Neural cell (in vitro differentiated cells): ENCODE results near the gene PDIA3. TPM values are rescaled to one million over a fixed set of nuclear protein-coding genes. Genes with fewer than 3 reads are reported as not detected.

Source experiments
- H2AFZ ChIP-seq: fragments of 200-600, 300-800 bp; sonication (generic), shearing (Covaris generic); 2 replicates; pipeline ENCODE4 v1.6.0; 2014; ENCODE audit warnings: low read depth, mild to moderate bottlenecking, antibody characterized with exemption, low read length, moderate library complexity
- H3F3A ChIP-seq: fragments of 200-600 bp; shearing (Covaris generic); 2 replicates; pipeline ENCODE4 v1.6.1; 2016; ENCODE audit warnings: mild to moderate bottlenecking, moderate library complexity, mixed read lengths, antibody characterized with exemption, low read length; ENCODE audit not compliant: insufficient read depth, poor library complexity, severe bottlenecking
- H3K27ac ChIP-seq: fragments of 200-600, 300-800 bp; sonication (generic), shearing (Covaris generic); 2 replicates; pipeline ENCODE4 v1.5.1; 2014; ENCODE audit warnings: mild to moderate bottlenecking, low read length, moderate library complexity
- H3K27me3 ChIP-seq: fragments of 300-800, 200-600 bp; sonication (generic), shearing (Covaris generic); 2 replicates; pipeline ENCODE4 v1.6.0; 2014; ENCODE audit warnings: mild to moderate bottlenecking, low read depth, low read length, moderate library complexity; ENCODE audit not compliant: insufficient read depth
- H3K36me3 ChIP-seq: fragments of 300-800, 200-600 bp; sonication (generic), shearing (Covaris generic); 2 replicates; pipeline ENCODE4 v1.5.1; 2014; ENCODE audit warnings: mild to moderate bottlenecking, antibody characterized with exemption, low read length, moderate library complexity; ENCODE audit not compliant: insufficient read depth
- H3K4me2 ChIP-seq: fragments of 300-800, 200-600 bp; sonication (generic), shearing (Covaris generic); 2 replicates; pipeline ENCODE4 v1.6.0; 2014; ENCODE audit warnings: mild to moderate bottlenecking, low read length
- H3K4me3 ChIP-seq: fragments of 300-800, 200-600 bp; sonication (generic), shearing (Covaris generic); 2 replicates; pipeline ENCODE4 v1.5.1; 2014; ENCODE audit warnings: mild to moderate bottlenecking, low read length, moderate library complexity
- H3K79me2 ChIP-seq: fragments of 200-600 bp; shearing (Covaris generic); replicated peaks from 2 replicates; pipeline ENCODE4 v1.6.0; 2014; ENCODE audit warnings: mild to moderate bottlenecking, low read length, moderate library complexity; ENCODE audit not compliant: insufficient read depth
- H3K9ac ChIP-seq: fragments of 300-800, 200-600 bp; sonication (generic), shearing (Covaris generic); 2 replicates; pipeline ENCODE4 v1.6.1; 2016; ENCODE audit warnings: mild to moderate bottlenecking, low read length, mixed read lengths
- H3K9me2 ChIP-seq: fragments of 200-600 bp; shearing (Covaris generic); 2 replicates; pipeline ENCODE4 v1.6.1; 2016; ENCODE audit warnings: mild to moderate bottlenecking, low read length, mixed read lengths; ENCODE audit not compliant: insufficient read depth
- H3K9me3 ChIP-seq: fragments of 200-600, 300-800 bp; sonication (generic), shearing (Covaris generic); 2 replicates; pipeline ENCODE4 v1.6.1; 2016; ENCODE audit warnings: mild to moderate bottlenecking, mixed run types, low read length, moderate library complexity, mixed read lengths
- H4K20me1 ChIP-seq: fragments of 200-600 bp; shearing (Covaris generic); 2 replicates; pipeline ENCODE4 v1.6.1; 2016; ENCODE audit warnings: mild to moderate bottlenecking, mixed run types; ENCODE audit not compliant: insufficient read depth
- EP300 ChIP-seq: fragments of 450-650 bp; conservative IDR thresholded peaks from 2 replicates; pipeline ENCODE4 v1.6.1; 2014; ENCODE audit warnings: antibody characterized with exemption, mild to moderate bottlenecking, moderate library complexity; ENCODE audit not compliant: poor library complexity, severe bottlenecking
- EZH2 ChIP-seq: fragments of 200-600, 300-800 bp; shearing (Covaris generic), sonication (generic); IDR thresholded peaks from 2 replicates; pipeline ENCODE4 v1.6.1; 2014; ENCODE audit warnings: antibody characterized with exemption, low read length, borderline replicate concordance, mild to moderate bottlenecking; ENCODE audit not compliant: insufficient read depth, poor library complexity, severe bottlenecking
- MXI1 ChIP-seq: fragments of 450-650 bp; conservative IDR thresholded peaks from 2 replicates; pipeline ENCODE4 v1.6.1; 2014; ENCODE audit warnings: antibody characterized with exemption, mild to moderate bottlenecking; ENCODE audit not compliant: poor library complexity, severe bottlenecking
- POLR2AphosphoS5 ChIP-seq: IDR thresholded peaks from 2 replicates; pipeline ENCODE4 v1.6.1; 2012
- RAD21 ChIP-seq: fragments of 450-650 bp; conservative IDR thresholded peaks from 2 replicates; pipeline ENCODE4 v1.6.1; 2014; ENCODE audit warnings: antibody characterized with exemption, mild to moderate bottlenecking, moderate library complexity
- SMC3 ChIP-seq: fragments of 450-650 bp; conservative IDR thresholded peaks from 2 replicates; pipeline ENCODE4 v1.6.1; 2014; ENCODE audit warnings: antibody characterized with exemption, mild to moderate bottlenecking, moderate library complexity; ENCODE audit not compliant: poor library complexity
- TAF1 ChIP-seq: IDR thresholded peaks from 2 replicates; pipeline ENCODE4 v1.6.1; 2012; ENCODE audit warnings: low read depth
- polyA plus RNA-seq: library from polyadenylated mRNA; depleted of rRNA; stranded (reverse); fragments of >200 nt; gene quantifications from 2 replicates; pipeline ENCODE4 v1.2.3, GENCODE V29; 2014
- TF ChIP-seq, protein P1 (sequence below): IDR thresholded peaks from 2 replicates; pipeline ENCODE4 v1.6.1; 2012; ENCODE audit warnings: borderline replicate concordance
- TF ChIP-seq, protein P2 (sequence below): fragments of 450-650 bp; IDR thresholded peaks from 2 replicates; pipeline ENCODE4 v1.5.1; 2014; ENCODE audit warnings: antibody characterized with exemption, mild to moderate bottlenecking, moderate library complexity; ENCODE audit not compliant: poor library complexity, severe bottlenecking

The PDIA3 gene
- polyA plus RNA-seq, 1 donor from 2014 or later, result 136 TPM

DNA sequence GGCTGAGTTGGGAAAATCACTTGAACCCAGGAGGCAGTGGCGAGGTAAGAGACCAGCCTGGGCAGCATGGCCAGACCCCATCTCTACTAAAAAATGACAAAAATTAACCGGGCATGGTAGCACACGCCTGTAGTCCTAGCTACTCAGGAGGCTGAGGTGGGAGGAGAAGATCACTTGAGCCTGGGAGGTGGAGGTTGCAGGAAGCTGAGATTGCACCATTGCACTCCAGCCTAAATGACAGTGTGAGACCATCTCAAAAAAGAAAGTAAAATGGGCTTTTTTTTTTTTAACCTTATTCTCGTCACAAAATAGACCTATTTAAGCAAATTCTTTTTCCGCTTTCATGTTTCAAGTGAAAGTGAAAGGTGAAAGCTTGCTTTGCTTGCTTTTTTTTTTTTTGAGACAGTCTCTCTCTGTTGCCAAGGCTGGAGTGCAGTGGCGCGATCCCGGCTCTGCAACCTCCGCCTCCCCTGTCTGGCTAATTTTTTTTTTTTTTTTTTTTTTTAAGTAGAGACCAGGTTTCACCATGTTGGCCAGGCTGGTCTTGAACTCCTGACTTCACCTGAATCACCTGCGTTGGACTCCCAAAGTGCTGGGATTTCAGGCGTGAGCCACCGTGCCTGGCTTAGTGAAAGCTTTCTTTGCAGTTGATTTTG lies 3.6 kb downstream of the PDIA3 start:
- Histone ChIP-seq H4K20me1 (no peaks in the 10 kb centered on the region), H3K9me2 (no peaks in the 10 kb centered on the region), H3K27me3 (no peaks in the 10 kb centered on the region), H3K9ac (no peak overlapping the region), H3K36me3 (no peaks in the 10 kb centered on the region), H3K27ac (no peak overlapping the region), H3K4me3 (no peak overlapping the region), H2AFZ (no peak overlapping the region), H3K9me3 (no peaks in the 10 kb centered on the region), H3K79me2 (peaks cover 53% of the 10 kb centered on the region), H3K4me2 (no peak overlapping the region), H3F3A (no peaks in the 10 kb centered on the region)
- TF ChIP-seq EP300 (no peak), TAF1 (no peak), MXI1 (no peak)

DNA sequence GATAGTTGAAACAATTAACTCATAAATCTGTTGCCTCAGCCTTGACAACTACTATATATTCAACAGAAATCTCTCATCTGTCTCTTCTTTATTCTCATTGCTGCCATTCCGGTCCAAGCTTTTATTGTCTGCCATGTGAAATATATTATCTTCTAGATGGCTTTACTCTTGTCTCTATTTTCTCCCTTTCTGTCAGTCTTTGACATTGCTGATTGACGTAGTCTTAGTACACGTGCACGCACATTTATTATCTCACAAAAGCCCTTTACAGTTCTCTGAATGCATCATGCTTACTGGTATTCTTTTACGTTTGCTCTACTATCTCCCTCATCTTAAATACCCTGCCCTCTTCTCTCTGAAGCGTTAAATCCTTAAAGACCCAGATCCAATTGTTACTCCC lies 5.6 kb downstream of the PDIA3 start:
- TF ChIP-seq, protein P1, sequence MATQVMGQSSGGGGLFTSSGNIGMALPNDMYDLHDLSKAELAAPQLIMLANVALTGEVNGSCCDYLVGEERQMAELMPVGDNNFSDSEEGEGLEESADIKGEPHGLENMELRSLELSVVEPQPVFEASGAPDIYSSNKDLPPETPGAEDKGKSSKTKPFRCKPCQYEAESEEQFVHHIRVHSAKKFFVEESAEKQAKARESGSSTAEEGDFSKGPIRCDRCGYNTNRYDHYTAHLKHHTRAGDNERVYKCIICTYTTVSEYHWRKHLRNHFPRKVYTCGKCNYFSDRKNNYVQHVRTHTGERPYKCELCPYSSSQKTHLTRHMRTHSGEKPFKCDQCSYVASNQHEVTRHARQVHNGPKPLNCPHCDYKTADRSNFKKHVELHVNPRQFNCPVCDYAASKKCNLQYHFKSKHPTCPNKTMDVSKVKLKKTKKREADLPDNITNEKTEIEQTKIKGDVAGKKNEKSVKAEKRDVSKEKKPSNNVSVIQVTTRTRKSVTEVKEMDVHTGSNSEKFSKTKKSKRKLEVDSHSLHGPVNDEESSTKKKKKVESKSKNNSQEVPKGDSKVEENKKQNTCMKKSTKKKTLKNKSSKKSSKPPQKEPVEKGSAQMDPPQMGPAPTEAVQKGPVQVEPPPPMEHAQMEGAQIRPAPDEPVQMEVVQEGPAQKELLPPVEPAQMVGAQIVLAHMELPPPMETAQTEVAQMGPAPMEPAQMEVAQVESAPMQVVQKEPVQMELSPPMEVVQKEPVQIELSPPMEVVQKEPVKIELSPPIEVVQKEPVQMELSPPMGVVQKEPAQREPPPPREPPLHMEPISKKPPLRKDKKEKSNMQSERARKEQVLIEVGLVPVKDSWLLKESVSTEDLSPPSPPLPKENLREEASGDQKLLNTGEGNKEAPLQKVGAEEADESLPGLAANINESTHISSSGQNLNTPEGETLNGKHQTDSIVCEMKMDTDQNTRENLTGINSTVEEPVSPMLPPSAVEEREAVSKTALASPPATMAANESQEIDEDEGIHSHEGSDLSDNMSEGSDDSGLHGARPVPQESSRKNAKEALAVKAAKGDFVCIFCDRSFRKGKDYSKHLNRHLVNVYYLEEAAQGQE, result no peak
- TF ChIP-seq MXI1 (peak; percentile 66), SMC3 (no peak), RAD21 (no peak), TAF1 (no peak), EP300 (peak; percentile 89), EZH2 (no peak), POLR2AphosphoS5 (peak; percentile 56)
- TF ChIP-seq, protein P2, sequence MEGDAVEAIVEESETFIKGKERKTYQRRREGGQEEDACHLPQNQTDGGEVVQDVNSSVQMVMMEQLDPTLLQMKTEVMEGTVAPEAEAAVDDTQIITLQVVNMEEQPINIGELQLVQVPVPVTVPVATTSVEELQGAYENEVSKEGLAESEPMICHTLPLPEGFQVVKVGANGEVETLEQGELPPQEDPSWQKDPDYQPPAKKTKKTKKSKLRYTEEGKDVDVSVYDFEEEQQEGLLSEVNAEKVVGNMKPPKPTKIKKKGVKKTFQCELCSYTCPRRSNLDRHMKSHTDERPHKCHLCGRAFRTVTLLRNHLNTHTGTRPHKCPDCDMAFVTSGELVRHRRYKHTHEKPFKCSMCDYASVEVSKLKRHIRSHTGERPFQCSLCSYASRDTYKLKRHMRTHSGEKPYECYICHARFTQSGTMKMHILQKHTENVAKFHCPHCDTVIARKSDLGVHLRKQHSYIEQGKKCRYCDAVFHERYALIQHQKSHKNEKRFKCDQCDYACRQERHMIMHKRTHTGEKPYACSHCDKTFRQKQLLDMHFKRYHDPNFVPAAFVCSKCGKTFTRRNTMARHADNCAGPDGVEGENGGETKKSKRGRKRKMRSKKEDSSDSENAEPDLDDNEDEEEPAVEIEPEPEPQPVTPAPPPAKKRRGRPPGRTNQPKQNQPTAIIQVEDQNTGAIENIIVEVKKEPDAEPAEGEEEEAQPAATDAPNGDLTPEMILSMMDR, result no peak
- no peaks in the 10 kb centered on the region for H3K9me2 ChIP-seq
- H3K36me3 ChIP-seq, result no peaks in the 10 kb centered on the region
- H3K4me2 ChIP-seq, result peak overlapping the region; percentile 51
- H3K27ac ChIP-seq, result peak overlapping the region; percentile 83
- no peaks in the 10 kb centered on the region for H4K20me1 ChIP-seq
- peaks cover 53% of the 10 kb centered on the region for H3K79me2 ChIP-seq
- no peaks in the 10 kb centered on the region for H3F3A ChIP-seq
- no peaks in the 10 kb centered on the region for H3K9me3 ChIP-seq
- no peak overlapping the region for H2AFZ ChIP-seq
- peak overlapping the region; percentile 52 for H3K9ac ChIP-seq
- peak overlapping the region; percentile 57 for H3K4me3 ChIP-seq
- H3K27me3 ChIP-seq, result no peaks in the 10 kb centered on the region
